Measurements from ENCODE around the gene FXR2.

GRCh38 chr17:7618608-7619007 lies 3.9 kb upstream of the FXR2 start:
- TF ChIP-seq CTCF (conservative IDR thresholded peaks at IDR 0.05; ENCODE audit: low read depth in 2 of 2), result no peak
- TF ChIP-seq STAT1 (IDR thresholded peaks at IDR 0.05; ENCODE audit: unreplicated experiment), result no peak
- no peak for TF ChIP-seq POLR2AphosphoS5 (IDR thresholded peaks at IDR 0.05; ENCODE audit: low read depth)
- no peak for TF ChIP-seq EZH2 (IDR thresholded peaks at IDR 0.05; ENCODE audit: low read depth, unreplicated experiment)
- no peak for TF ChIP-seq NANOG (IDR thresholded peaks at IDR 0.05; ENCODE audit: borderline replicate concordance)
- no peak for TF ChIP-seq CREB1 (CRISPR knock-in tag; IDR thresholded peaks at IDR 0.05; ENCODE audit: low read depth)
- TF ChIP-seq EZH2phosphoT487 (IDR thresholded peaks at IDR 0.05; ENCODE audit: unreplicated experiment), result no peak
- no peak for TF ChIP-seq REST (IDR thresholded peaks at IDR 0.05; ENCODE audit: unreplicated experiment)
